GM12801 (cell line): ENCODE results near the gene LRRC8E.

Experiments used
- TF ChIP-seq, protein P1 (sequence below): IDR thresholded peaks from one replicate; pipeline ENCODE4 v1.5.1; 2011; ENCODE audit warnings: control low read depth; ENCODE audit not compliant: insufficient read length; ENCODE audit errors: extremely low read depth

The LRRC8E gene

DNA sequence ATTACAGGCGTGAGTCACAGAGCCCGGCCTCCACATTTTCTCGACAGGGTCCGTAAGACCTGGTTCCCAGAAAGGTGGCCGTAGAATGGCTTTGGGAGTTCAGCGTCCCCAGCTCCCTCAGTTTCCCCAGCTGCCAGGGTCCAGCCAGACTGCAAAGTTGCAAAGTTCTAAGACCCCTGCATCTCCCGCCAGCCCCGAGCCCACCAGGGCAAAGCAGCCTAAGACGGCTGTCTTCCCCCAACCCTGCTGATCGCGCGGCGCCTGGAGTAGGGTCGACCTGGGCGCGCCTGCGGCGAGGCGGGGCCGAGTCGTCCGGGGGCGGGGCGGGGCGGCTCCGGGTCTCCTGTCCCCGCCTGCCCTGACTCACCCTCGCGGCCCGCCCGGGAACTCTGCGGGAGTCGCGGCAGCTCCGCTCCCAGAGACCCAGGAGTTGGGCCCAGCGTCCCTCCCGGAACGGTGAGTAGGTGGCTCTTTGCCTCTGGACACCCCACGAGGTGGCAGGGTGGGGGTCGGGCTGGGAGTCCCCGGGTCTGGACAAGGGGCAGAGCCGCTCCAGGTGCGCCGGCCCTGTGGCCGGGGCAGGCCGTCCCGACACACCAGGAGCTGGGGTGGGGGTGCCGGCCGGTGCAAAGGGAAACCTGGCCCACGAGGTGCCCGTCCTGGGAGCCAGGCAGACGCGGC lies at the start of gene LRRC8E:
TSS of gene LRRC8E (plus strand) at position 366 of the 681 bp plus-strand sequence. CDS start 7,094 bp downstream, outside the sequence.
- TF ChIP-seq, protein P1, sequence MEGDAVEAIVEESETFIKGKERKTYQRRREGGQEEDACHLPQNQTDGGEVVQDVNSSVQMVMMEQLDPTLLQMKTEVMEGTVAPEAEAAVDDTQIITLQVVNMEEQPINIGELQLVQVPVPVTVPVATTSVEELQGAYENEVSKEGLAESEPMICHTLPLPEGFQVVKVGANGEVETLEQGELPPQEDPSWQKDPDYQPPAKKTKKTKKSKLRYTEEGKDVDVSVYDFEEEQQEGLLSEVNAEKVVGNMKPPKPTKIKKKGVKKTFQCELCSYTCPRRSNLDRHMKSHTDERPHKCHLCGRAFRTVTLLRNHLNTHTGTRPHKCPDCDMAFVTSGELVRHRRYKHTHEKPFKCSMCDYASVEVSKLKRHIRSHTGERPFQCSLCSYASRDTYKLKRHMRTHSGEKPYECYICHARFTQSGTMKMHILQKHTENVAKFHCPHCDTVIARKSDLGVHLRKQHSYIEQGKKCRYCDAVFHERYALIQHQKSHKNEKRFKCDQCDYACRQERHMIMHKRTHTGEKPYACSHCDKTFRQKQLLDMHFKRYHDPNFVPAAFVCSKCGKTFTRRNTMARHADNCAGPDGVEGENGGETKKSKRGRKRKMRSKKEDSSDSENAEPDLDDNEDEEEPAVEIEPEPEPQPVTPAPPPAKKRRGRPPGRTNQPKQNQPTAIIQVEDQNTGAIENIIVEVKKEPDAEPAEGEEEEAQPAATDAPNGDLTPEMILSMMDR: no peak

DNA sequence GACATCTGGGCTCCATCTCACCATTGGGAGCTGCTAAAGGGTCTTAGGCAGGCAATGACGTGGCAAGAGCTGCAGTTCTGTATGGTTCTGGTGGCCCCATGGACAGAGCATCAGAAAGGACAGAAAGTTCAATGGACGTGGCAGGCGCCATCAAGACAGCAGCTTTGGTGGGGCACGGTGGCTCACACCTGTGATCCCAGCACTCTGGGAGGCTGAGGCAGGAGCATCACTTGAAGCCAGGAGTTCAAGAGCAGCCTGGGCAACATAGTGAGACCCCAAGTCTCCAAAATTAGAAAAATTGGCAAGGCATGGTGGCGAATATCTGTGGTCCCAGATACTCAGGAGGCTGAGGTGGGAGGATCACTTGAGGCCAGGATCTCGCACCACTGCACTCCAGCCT lies 48.8 kb upstream of the LRRC8E start:
- TF ChIP-seq, protein P1: no peak

DNA sequence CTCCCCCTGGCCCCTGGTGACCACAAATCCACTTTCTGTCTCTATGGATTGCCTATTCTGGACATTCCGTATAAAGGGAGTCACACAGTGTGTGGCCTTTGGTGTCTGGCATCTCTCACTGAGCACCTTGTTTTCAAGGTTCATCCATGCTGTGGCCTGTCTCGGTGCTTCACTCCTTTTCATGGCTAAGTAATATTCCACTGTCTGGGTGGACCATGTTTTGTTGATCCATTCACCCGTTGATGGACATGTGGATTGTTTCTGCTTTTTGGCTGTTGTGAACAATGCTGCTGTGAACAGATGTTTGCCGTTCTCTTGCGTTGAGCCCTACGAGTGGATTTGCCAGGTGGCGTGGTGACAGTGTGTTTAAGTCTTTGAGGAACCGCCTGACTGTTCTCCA lies 47.7 kb upstream of the LRRC8E start:
- TF ChIP-seq, protein P1: no peak

DNA sequence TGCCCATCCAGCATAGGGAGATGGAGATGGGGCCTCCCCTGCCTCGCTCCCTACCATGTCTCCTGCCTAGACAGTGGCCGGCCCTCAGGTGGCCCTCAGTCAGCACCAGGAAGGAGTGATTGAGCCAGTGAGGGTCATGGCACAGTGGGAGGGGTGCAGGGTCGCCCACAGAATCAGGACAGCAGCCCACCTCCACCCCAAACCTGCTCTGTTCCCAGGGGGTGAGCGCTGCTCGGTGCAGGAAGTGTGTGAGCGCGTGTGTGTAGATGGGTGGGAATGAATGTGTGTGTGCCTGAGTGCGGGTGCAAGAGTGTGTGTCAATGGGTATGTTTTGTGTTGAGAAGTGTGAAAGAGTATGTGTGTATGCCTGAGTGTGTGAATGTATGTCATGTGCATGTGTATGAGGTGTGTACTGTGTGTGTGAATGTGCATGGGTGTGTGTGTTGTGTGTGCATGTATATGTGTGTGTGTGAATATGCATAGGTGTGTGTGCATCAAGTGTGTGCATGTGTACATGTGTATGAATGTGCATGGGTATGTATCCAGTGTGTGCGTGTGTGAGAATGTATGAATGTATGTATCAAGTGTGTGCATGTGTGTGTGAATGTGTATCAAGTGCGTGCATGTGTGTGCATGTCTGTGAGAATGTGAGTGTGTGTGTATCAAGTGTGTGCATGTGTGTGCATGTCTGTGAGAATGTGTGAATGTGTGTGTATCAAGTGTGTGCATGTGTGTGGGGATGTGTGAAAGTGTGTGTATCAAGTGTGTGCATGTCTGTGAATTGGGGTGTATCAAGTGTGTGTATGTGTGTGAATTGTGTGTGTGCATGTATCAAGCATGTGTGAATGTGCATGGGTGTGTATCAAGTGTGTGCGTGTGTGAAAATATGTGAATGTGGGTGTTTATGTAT lies 46.3 kb upstream of the LRRC8E start:
- TF ChIP-seq, protein P1: no peak

DNA sequence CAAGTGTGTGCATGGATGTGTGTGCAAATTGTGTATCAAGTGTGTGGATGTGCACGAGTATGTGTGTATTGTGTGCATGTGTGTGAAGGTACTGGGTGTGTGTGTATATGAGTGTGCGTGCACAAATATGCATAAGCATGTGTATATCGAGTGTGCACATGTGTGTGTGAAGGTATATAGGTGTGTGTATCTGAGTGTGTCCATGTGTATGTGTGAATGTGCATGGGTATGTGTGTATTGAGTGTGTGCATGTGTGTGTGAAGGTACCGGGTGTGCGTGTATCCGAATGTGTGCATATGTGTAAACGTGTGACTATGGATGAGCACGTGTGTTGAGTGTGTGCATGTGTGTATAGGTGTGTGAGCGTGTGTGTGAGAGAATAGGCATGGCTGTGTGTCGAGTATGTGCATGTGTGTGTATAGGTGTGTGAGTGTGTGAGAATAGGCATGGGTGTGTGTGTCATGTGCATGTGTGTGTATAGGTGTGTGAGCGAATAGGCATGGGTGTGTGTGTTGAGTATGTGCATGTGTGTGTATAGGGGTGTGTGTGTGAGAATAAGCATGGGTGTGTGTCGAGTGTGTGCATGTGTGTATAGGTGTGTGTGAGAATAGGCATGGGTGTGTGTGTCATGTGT lies 45.5 kb upstream of the LRRC8E start:
- TF ChIP-seq, protein P1: no peak

DNA sequence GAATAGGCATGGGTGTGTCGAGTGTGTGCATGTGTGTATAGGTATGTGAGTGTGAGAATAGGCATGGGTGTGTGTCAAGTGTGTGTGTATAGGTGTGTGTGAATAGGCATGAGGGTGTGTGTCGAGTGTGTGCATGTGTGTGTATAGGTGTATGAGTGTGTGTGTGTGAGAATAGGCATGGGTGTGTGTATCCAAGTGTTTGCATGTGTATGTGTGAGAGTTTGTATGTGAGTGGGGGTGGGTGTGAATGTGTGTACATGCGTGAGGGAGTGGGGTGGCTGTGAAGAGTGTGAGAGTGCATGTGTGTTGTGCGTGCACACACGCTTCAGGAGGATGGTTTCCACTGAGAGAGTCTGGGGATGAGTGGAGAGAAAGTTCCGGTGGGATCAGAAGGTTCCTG lies 44.8 kb upstream of the LRRC8E start:
- TF ChIP-seq, protein P1: no peak

DNA sequence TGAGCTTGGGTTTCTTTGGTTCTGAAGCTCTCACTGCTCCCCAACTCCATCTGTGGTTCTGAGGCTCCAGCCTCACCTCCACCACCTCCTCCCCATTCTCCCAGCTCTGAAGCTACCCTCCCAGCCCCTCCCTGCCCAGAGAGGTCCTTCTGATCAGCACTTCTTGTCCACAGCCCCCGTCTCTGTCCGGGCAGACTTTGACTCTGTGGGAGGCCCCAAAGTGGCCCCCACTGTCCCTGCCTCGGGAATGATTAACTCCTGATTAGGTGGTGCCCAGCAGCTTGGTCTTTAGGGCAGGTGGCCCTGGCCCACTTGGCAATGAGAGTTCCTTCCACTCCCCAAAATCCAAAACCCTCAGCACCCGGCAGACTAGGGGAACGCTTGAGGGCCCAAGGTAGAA lies 43.9 kb upstream of the LRRC8E start:
- TF ChIP-seq, protein P1: no peak
